AG04449 (cell line): ENCODE data around the gene PKLR.

Source experiments
- CTCF ChIA-PET: fragments of 350-600 bp; formaldehyde crosslinking; extraction: SDS; loops from one replicate; lab custom pipeline; 2021; ENCODE audit warnings: antibody characterized with exemption; lab: Yijun Ruan, JAX
- POLR2A ChIA-PET: fragments of 400-600, 350-600 bp; formaldehyde crosslinking; extraction: SDS; loops from one replicate; lab custom pipeline; 2020; ENCODE audit warnings: antibody characterized with exemption, inconsistent platforms; lab: Yijun Ruan, JAX
- DNase-seq: peaks from one replicate; pipeline ENCODE4 v3.0.0-alpha.2; 2010; ENCODE audit warnings: low read depth, low spot score
- H3K4me3 ChIP-seq: 2 replicates; pipeline ENCODE4 v1.5.1; 2011; ENCODE audit warnings: low read depth, mild to moderate bottlenecking, control low read depth, low read length
- CTCF ChIP-seq: IDR thresholded peaks from one replicate; pipeline ENCODE4 v1.5.1; 2011; ENCODE audit warnings: mild to moderate bottlenecking, moderate library complexity, low read length, control low read depth, inconsistent platforms; ENCODE audit not compliant: insufficient read depth; ENCODE audit errors: missing control alignments

PKLR gene

DNA sequence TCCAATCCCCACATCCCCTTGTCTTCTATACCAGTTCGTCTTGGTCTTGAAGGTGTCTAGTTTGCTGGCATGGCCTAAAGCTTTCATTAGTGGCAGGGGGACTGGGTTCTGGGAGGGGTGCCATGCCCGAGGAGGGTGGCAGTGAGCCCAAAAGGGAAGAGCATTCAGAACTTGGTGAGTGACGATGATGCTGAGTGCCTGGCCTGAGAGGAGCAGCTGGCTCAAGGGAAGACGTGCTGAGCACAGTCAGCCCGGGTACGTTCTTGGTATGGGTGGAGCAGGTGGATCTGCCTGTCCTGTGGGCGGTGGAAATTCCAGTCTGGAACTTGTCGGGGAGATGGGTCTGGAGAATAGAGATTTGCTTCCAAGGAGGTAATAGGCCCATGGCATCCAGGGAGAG lies 12.0 kb upstream of the PKLR start:
- H3K4me3 ChIP-seq: no peak overlapping the region
- ChIA-PET POLR2A (interaction anchor here (0.7 kb wide), 1 partner anchor 41 kb away, joined by 3 read pairs; no protein-coding TSS in a partner anchor), CTCF (interaction anchor here (2.6 to 5.5 kb wide), 2 partner anchors 10 to 63 kb away, joined by 16 to 37 read pairs; no protein-coding TSS in a partner anchor)
- no peak for DNase-seq
- TF ChIP-seq CTCF: no peak

- ChIA-PET CTCF (interaction anchor here (1.3 to 5.5 kb wide), 4 partner anchors 14 to 137 kb away, joined by 3 to 37 read pairs (median 4); partner anchors contain the start of gene KRTCAP2), POLR2A (no interaction called here)
- no peak for DNase-seq
- TF ChIP-seq CTCF: no peak
- peak overlapping the region; percentile 84 for H3K4me3 ChIP-seq
Measured at GRCh38 chr1:155309423-155310021, 8.3 kb upstream of the PKLR start.

- POLR2A ChIA-PET: interaction anchor here (1.1 kb wide), 1 partner anchor 15 kb away, joined by 9 read pairs; no protein-coding TSS in a partner anchor
- H3K4me3 ChIP-seq: peak within 1 kb of the TSS; percentile 84
- CTCF ChIA-PET: interaction anchor here (0.8 to 5.6 kb wide), 13 partner anchors 13 to 102 kb away, joined by 3 to 101 read pairs (median 4); partner anchors contain the start of genes CLK2, HCN3 and THBS3
- TF ChIP-seq CTCF: no peak
- DNase-seq: peak; percentile 94
Measured at GRCh38 chr1:155308493-155309422, 7.5 kb upstream of the PKLR start, which contains the start of gene FDPS. FDPS (plus strand) TSS chr1:155308866; CDS start chr1:155309790, 924 bp downstream.

- ChIA-PET CTCF (interaction anchor here (0.7 to 5.6 kb wide), 15 partner anchors 13 to 134 kb away, joined by 3 to 101 read pairs (median 4); partner anchors contain the start of genes CLK2, HCN3, KRTCAP2 and RUSC1), POLR2A (interaction anchor here (0.6 kb wide), 1 partner anchor 267 kb away, joined by 3 read pairs; no protein-coding TSS in a partner anchor)
- no peak for DNase-seq
- peak; percentile 18 for TF ChIP-seq CTCF
- no peak overlapping the region for H3K4me3 ChIP-seq
Measured at GRCh38 chr1:155307247-155307740, 6.1 kb upstream of the PKLR start.

- no peak for TF ChIP-seq CTCF
- H3K4me3 ChIP-seq: no peak overlapping the region
- ChIA-PET POLR2A (no interaction called here), CTCF (interaction anchor here (1.1 to 5.6 kb wide), 4 partner anchors 27 to 56 kb away, joined by 3 to 101 read pairs (median 26); partner anchors contain the start of genes ENTREP3 and HCN3)
- no peak for DNase-seq
Measured at GRCh38 chr1:155305881-155306391, 4.7 kb upstream of the PKLR start.
